ENCODE data around the gene SH2D4B. TPM values are rescaled to one million over a fixed set of nuclear protein-coding genes. Genes with fewer than 3 reads are reported as not detected.
A peak's percentile ranks its signal among the peaks of the same experiment; 100 is the strongest.

Gene SH2D4B
- total RNA-seq, 1 donor from 2014 or later, result 1.2 TPM

DNA sequence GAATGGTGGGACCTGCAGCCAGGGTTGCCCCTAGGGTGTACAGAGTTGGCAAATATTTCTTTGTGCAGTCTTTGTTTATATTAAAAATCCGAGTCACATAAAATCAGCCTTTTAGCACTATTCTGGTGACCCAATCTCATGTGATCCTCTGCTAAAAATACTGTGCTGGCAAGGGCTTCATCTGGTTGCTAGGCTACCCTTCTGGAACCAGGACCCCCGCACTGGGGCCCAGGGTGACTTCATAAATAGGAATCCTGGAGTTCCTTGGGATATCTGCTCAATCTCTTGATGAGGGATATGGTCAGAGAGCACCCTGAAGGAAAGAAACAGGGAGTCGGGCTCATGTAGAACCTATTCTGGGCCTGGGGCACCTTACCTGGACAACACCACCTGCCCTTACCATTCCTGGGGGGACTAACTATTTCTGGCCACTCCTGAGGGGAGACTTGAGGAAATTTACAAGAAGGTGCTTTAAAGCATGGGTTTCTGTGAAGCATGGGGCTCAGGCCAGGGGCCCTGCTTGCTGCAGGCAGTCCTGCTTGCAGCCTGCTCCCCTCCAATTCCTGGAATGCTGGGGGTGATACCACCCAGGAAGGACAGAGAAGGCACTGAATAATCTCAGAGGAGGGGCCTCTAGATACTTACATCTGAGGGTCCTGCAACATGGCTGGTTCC lies 44.7 kb downstream of the SH2D4B start:
- DNase-seq (ENCODE audit: low spot score in 2 of 2) (no peak), FAIRE-seq (no peak)

DNA sequence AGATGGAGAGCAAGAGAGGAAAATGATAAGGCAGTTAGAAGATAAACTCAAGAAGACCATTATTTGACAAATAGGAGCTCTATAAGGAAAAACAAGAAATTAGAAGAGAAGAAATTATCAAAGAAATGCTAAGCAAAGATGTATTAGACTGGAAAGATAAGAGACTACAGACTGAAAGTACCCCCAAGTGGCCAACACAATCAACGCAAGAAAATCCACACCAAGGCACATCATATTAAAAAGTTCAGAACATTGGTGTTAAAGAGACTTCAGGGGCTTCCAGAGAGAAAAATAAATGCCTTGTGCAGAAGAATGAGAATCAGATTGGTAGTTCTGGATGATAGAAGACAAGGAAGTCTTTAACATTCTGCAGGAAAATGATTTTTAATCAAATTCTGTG lies 46.0 kb downstream of the SH2D4B start:
- DNase-seq (ENCODE audit: low spot score in 2 of 2) (no peak), FAIRE-seq (no peak)

DNA sequence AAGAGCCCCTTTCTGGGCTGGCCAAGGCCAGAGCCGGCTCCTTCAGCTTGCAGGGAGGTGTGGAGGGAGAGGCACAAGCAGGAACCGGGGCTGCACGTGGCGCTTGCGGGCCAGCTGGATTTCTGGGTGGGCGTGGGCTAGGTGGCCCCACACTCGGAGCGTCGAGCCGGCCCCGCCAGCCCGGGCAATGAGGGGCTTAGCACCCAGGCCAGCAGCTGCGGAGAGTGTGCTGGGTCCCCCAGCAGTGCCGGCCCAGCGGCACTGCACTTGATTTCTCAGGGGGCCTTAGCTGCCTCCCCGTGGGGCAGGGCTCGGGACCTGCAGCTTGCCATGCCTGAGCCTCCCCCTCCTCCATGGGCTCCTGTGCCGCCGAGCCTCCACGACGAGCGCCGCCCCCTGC lies 48.1 kb downstream of the SH2D4B start:
- FAIRE-seq, result no peak
- no peak for DNase-seq (ENCODE audit: low spot score in 2 of 2)

DNA sequence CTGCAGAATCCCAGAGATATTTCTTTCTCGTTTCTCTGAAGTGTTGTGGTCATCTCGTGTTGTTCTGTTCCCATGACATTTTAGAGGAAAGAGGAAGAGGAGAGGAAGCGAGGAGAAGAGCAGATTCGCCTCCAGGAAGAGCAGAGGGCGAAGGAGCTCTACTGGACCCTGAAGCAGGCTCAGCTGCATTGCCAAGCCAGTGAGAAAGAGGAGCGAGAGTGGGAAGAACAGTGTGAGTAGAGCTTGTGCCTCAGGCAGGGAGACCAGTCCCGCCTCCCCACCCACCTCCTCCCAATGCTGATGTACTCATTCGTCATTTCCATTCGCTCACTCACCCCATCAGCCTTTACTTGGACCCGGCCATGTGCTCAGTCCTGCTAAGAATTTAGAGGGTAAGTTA lies 50.8 kb downstream of the SH2D4B start:
- DNase-seq (ENCODE audit: low spot score in 2 of 2), result no peak
- no peak for FAIRE-seq

DNA sequence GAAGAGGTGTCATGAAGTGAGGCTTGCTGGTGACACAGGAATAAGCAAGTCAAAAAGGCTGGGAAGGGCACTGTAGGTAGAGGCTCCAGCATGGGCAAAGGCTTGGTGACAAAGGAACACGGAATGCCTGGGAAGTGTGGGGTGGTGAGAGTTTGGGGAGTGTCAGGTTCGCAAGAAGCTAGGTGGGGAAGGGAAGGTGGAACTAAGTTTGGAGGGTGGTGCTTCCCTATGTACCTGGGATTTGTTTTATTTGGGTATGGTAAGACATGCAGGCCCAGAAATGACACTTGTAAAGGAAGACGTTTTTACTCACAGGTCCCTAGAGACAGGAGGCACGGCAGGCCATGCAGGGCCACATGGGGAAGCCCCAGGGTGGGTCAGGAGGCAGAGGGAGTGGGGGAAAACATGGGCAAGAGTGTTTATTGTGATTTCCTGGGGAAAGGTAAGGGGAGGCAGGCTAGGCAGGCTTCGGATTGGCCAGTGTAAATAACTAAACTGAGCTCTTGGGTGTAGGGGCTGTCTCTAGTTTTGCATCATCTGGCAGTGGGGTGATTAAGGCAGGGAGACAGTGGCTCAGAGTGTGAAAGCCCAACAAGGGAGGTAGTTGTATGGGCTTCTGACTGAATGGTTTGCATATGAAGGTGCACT lies 52.1 kb downstream of the SH2D4B start:
- no peak for DNase-seq (ENCODE audit: low spot score in 2 of 2)

DNA sequence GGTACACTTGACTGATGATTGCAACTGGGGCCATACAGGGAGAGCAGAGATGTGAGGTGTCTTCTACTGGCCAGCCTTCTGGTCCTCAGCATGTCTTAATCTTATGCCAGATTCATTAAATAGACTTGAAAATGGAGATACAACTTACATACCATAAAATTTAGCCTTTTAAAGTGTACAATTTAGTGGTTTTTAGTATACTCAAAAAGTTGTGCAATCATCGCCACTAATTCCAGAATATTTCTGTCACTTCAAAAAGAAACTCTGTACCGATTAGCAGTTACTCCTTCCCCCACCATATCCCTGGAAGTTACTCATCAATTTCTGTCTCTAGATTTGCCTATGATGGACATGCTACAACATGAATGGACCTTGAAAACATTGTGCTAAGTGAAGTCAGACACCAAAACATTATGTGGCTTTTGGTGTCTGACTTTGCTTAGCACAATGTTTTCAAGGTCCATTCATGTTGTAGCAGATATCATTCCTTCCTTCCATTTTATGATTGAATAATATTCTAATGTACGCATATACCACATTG lies 53.0 kb downstream of the SH2D4B start:
- no peak for FAIRE-seq

More for the DNA sequence above, 52.1 kb downstream of the SH2D4B start:
- no peak for FAIRE-seq

DNA sequence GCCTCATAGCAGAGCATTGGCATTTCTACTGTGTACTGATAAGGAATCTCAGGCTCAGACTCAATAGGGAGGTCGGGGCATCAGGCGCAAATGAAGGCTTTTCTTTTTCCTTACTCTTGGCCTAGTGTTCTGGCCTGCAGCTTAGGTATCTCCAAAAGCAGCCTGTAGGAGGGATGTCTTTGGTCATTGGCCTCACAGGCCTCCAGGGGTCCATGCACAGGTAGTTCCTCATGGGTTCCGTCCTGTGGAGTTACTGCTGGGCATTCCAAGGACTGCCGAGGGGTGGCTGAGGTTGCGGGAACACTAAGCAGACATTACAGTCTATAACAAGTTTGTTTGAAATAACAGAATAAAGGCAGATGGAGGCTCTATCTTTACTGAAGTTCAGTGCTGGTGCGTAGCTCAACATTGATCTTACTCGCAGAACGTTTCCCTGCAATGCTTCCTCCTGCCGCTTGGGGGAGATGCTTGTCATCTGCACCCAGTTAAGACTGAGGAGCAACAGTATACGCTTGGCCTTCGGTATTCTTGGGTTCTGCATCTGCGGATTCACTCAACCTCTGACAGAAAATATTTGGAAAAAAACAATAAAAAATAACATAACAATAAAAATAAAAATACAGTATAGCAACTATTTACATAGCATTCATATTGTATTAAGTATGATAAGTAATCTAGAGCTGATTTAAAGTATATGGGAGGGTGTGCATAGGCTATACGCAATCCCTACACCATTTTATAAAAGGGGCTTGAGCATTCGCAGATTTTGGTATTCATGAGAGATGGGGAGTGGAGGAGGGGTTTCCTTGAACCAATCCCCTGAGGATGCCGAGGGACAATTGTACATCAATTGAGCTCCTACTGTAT lies 58.9 kb downstream of the SH2D4B start:
- DNase-seq (ENCODE audit: low spot score in 2 of 2), result no peak

More for the DNA sequence above, 53.0 kb downstream of the SH2D4B start:
- DNase-seq (ENCODE audit: low spot score in 2 of 2), result no peak

DNA sequence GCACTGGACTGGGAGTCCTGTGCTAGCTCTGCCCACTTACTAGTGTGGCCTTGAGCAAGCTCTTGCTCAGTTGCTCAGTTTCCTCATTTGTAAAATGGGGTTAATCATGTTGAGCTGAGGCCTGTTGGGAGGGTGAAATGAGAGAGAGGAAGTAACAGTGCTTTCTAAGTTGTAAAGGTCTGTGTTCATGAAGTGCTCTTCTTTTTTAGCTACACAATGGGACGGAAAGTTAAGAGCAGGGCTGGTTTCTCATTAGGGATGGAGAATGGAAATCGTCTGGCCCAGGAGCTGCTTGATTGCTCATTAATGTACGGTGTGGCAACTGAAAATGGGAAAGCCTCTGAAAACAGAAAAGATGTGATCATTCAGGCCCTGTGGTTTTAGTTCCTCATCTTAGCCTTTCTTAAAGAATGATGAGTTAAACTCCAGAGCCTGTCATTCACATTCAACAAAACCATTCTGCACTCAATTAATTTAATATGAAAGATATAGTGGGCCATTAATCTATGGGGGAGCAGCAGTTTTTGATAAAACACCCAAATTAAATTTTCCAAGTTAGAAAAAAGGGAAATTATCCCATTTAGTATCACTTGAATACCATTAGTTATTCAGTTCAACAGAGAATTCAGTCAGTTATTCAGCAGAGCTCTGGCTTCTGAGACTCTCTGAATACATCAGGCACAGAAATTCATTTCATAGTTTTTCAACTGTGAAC lies 60.5 kb downstream of the SH2D4B start:
- no peak for FAIRE-seq
- no peak for DNase-seq (ENCODE audit: low spot score in 2 of 2)

More for the DNA sequence above, 58.9 kb downstream of the SH2D4B start:
- no peak for FAIRE-seq

DNA sequence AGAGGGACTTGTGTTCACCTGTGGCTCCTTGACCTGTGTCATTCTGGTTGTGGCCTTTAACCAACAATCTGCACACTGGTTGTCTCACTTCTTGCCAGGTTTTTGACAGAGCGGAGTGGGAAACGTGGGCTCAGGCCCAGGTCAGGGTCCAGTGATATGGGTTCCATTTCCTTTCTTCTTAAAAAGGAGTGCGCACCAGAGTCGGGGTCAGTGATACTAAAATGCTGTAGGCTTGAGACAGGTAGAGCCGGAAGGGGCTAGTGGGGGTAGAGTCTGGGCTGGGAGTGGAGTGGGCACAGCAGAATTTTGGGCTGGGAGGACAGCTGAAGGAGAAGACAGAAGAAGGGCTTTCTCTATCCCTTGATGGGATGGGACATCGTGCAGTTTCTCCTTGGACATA lies 61.2 kb downstream of the SH2D4B start:
- FAIRE-seq, result no peak

DNA sequence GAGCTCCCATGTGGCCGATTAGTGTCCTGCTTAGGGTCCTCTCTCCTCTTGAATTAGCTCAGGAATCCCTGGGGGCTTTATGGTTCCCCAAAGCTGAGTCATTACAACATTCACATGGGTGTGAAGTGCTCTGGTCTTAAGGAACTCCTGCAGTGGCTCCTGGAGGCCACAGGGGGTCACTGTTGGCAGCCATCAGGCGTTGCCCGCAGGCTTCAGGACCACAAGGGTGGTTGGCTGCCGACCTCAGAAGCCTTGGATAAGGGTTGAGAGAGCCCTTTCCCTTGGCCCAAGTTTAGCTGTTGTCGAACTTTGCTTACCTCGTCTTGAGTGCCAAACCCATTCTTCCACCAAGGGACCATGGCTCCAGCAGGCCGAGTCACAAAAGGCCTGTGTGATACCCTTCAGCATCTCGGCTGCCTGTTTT lies 61.7 kb downstream of the SH2D4B start:
- FAIRE-seq (no peak), DNase-seq (ENCODE audit: low spot score in 2 of 2) (peak in 1 of 2 donors; percentile 46)

More for the DNA sequence above, 61.2 kb downstream of the SH2D4B start:
- no peak for DNase-seq (ENCODE audit: low spot score in 2 of 2)

DNA sequence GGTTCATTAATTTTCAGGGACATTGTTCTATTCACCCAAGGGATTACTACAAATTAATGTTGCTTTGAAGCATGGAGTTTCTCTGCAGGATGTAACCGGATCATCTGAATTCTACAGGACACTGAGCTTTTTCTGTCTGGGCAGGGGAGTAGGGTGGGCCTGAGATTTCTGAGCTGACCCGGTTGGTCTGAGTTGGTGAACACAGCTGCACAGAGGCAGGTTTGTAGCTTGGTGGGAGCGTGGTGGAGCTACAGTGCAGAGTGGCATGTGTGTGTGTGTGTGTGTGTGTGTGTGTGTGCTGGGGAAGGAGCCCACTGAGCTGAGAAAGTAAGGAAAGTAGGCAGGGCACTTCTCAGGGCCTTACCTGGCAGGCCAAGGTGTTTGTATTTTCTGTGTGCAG lies 62.6 kb downstream of the SH2D4B start:
- no peak for DNase-seq (ENCODE audit: low spot score in 2 of 2)

DNA sequence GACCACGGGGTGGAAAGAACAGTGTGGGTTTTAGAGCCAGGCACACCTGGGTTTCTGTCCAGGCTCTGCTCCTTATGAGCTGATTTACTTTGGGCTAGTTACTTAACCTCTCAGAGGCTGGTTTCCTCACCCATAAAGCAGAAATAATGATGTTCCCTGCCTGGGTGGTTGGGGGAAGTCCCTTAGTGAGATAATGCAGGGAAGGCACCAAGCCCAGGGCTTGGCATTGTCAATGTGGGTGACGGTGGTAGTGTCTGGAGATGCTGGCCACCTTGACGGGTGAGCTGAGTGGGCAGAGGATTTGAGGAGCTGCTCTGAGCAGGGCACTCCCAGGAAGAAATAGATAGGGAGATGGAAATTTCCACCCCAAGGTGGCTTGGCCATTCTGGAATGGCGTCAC lies 65.2 kb downstream of the SH2D4B start:
- FAIRE-seq (no peak), DNase-seq (ENCODE audit: low spot score in 2 of 2) (no peak)

More for the DNA sequence above, 62.6 kb downstream of the SH2D4B start:
- FAIRE-seq, result no peak

DNA sequence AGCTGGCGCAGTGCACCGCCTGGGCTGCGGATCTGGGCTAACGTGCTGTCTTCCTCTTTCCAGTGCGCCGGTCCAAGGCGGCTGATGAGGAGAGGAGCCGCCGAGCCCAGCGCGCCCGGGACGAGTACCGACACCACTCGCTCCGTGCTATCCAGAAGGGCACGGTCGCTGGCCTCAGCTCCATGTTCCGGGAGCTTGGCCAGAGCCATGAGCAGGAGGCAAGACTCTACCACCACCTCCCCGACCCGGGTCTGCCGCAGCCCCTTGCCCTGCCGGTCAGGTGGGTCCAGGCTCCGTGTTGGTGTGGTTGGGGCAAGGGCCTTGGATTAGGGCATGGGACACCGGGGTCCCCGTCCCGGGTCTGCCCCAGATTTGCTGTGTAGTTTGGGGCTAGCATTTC lies 65.8 kb downstream of the SH2D4B start:
- no peak for FAIRE-seq
- no peak for DNase-seq (ENCODE audit: low spot score in 2 of 2)

DNA sequence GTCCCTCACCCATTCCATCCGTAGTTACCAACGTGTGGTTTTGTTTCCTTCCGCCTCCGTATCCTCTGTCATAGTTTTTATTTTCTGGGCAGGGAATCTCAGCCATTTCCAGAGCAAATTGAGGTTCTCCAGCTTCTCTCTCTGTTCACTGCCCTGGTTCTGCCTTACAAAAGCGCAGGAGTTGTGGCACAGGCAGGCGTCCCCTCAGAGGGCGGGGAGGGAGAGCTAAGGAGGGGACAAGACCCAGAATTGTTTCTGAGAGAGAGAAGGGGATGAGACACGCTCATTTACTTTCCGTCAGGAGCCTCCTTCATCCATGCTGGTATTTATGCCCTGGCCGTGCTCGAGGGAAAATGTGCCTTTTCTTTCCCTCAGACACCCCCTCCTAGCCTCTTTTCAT lies 71.0 kb downstream of the SH2D4B start:
- FAIRE-seq, result no peak
- DNase-seq (ENCODE audit: low spot score in 2 of 2), result no peak

DNA sequence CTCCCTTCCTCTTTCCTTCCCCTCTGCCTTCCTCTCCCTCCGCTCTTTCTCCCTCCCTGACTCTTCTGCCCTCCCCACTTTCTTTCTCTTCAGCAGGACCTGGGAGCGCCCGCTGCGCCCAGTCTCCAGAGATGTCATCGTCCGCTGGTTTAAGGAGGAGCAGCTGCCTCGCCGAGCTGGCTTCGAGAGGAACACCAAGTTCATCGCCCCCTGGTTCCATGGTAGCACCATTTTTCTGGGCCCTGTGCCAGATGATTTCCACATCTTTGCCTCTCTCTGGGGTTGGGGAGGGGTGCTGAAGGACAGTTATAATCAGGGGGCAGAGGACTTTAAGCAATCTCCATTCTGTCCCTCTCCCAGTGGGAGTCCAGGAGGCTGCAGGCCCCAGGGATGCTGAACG lies 71.6 kb downstream of the SH2D4B start:
- no peak for FAIRE-seq
- DNase-seq (ENCODE audit: low spot score in 2 of 2), result no peak

DNA sequence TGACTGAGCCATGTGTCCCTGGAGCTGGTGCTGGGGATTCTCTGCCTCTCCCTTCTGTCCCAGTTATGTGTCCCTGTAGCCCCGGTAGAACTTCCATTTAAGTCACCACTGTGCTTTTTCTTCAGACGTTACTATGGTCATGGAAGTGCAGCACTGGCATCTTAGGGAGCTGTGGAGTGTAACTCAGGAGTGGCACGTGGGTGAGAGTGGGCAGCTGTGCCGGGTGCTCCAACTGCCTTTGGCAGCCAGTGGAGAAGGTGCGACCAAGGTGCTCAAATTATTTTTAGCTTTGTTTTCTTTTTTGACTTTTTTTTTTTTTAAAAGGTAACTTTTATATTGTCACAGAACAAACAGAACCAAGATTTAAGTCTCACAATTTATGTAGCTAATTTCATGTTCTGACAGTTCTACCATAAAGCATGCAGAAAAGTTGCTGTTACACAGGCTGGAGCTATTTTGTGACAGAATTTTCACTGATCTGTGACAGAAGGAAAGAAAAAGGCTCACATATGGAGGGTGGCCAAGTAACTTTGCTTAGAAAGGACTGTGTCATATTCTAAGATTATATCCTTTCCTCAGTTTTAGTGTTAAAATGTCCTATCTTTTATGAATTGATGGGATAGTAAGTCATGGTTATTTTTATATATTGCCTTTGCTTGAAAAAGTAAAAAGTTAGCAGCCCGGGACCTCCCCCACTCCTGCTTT lies 73.9 kb downstream of the SH2D4B start:
- DNase-seq (ENCODE audit: low spot score in 2 of 2) (no peak), FAIRE-seq (no peak)

DNA sequence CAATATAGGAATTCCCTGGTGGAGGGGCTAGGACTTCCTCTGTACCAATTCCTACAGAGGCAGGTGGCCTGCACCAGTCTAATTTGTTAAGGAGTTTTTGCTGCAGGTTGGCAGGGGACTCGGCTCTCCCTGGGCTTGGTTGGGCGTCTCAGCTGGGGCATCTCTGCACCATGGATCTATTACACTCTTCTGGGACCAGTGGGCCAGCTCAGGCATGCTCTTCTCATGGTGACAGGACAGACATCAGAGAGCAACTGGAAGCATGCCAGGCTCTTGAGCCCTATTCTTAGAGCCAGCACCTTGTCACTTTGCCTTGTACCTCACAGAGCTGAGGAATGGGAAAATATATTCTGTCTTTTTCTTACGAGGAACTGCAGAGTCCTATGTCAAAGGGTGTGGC lies 74.6 kb downstream of the SH2D4B start:
- no peak for FAIRE-seq
- no peak for DNase-seq (ENCODE audit: low spot score in 2 of 2)

DNA sequence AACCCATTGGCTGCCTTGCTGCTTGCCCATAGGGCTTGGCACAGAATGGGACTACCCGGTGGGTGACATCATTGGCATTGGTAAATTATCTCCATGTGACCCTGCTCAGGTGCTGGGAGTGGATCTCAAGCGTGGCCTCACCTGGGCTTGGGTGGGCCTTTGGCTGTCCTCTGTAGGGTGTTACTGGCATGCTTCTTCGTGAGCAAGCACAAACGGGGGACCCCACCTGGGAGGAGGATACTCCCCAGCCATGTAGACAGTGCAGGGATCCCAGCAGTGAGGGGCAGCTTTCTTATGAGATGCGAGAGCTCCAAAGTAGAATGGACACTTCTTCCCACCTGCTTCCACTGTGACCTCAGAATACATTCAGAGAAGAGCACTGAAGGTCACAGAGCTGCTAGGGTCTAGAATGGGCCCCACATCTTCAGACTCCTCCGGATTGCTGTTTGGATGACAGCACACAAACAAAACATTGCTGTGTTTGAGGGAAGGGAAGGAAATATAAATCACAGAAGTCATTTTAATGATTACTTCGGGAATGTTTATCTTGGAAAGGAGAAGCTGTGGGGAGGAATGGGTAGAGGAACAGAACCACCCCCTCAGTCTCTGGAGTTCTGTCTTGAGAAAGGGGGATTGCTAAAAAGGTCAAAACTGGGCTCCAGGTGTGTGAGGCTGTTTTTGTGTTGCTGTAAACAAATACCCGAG lies 75.9 kb downstream of the SH2D4B start:
- FAIRE-seq (no peak), DNase-seq (ENCODE audit: low spot score in 2 of 2) (no peak)
